Cerebellar nuclear complex (tissue), 1 donor: ENCODE data around the gene MALRD1.

Experiments used
- DNase-seq, 2 experiments: peaks; one replicate each; lab custom pipeline; 2025; lab: John Stamatoyannopoulos, UW

Gene MALRD1

DNA sequence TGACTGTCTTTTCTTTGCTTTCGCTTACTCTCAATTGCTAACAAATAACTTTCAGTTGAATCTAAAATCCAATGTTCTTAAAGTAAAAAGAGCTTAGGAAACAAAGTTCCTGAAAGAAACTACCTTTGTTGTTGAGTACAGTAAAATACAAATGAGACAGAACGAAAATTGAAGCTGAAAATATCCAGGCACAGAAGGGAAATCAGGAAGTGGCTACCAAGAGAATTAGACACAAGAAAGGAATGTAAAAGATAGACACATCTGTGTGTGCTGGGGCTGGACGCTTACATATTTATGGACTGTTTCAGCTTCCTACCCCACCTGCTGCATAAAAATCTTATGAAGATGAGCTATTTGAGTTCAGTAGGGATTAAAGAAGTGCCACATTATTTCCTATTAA is 606.0 kb downstream of the MALRD1 start:
- DNase-seq = no peak

DNA sequence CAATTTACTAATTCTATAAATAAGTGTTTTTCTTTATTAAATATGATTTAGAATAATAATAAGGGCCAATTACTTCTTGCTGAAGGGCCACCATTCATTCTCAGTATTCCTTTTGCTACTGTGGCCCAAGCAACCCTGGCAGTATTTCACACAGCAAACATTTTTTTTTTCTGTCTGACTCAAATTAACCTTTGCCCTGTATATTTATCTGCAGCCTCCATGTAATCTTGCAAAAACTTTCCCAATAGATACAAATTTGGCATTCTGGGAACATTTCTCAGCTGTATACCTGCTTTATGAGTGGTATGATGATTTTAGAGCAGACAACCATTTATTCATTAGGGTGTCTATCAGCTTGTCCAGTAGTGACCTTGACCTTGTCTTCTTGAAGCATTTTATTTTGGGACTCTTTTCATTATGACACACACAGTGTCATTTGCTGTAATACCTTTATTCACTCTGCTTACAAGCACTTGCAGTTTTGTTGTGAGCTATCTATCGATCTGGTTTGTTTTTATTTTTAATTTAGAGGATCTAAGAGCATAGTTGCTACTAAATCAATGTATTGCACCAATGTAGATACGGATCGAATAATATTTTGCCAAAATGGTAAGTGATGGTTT is 607.9 kb downstream of the MALRD1 start:
- no peak for DNase-seq

DNA sequence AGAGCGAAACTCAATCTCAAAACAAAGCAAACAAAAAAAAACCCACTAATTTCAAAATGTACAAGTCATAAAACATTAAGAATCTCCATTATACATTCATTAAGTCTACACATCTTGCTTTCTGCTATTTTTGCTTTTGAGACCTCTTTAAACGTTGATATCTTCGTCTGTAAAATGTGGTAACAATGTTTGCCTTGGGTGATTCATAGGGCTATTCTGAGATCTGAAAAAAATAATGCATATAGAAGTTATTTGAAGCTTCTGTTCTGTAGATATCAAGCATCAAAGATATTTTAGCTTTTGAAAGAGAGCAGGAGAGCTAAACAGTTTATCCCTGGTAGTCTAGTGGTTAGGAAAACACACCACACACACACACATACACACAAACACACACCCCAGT is 609.5 kb downstream of the MALRD1 start:
- no peak for DNase-seq

DNA sequence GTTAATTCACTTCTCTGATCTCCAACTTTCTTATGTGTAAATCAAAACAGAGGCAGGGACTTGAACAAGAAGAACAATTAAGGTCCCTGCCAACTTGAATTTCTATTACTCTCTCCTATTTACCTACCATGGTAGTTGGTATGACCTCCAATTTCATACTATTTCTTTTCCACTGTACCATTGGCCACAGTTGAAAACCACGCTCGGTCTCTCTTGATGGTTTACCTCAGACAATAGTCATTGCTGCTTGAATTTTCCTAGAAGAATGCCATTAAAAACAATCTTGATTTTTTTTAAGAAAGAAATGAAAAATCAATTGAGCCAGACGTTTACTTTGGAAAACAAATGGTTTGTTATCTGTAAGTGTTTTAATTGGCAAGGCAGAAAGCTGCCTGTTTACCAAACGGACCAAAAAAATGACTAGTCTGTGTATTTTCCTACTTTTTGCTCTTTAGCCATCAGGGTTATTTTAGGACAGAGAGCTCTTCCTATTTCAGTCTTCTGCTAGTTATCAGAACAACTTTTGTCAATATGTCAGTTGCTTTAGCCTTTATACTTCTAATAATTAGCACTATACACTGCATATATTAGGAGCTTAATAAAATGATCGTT is 610.1 kb downstream of the MALRD1 start:
- DNase-seq = no peak

- no peak for DNase-seq
These were observed 611.5 kb downstream of the MALRD1 start for GRCh38 chr10:19659920-19660655.

DNA sequence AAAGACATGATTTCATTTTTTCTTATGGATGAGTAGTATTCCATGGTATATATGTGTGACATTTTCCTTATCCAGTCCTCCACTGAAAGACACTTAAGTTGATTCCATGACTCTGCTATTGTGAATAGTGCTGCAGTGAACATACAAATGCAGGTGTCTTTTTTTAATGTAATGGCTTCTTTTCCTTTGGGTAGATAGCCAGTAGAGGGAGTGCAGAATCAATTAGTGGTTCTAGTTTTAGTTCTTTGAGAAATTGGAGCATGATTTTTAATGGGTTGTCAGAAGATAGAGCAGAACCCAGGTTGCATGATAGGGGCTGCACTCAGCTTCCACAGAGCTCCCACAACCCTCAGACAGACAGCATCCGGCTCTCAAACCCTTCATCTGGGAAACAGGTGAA is 614.7 kb downstream of the MALRD1 start:
- no peak for DNase-seq

- DNase-seq = no peak
These were observed 619.5 kb downstream of the MALRD1 start for GRCh38 chr10:19668116-19668515.

DNA sequence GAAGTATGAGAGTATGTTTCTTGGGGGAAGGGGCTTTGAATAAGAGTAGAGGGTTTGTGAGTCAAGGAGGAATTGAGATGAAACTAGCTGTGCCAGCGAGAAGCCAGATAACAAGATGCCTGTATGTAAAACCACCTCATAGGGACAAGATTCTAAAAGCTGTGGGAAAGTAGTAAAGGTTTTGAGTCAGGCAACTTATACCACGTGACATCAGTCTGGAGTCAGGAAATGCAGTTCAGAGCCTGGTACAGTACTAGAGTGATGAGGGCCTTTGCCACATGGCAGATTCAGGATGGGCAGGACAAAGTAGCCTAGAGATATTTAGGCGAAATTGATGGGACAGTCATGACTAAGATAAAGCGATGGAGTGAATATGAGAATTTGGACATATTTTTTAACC is 627.5 kb downstream of the MALRD1 start:
- DNase-seq = no peak

DNA sequence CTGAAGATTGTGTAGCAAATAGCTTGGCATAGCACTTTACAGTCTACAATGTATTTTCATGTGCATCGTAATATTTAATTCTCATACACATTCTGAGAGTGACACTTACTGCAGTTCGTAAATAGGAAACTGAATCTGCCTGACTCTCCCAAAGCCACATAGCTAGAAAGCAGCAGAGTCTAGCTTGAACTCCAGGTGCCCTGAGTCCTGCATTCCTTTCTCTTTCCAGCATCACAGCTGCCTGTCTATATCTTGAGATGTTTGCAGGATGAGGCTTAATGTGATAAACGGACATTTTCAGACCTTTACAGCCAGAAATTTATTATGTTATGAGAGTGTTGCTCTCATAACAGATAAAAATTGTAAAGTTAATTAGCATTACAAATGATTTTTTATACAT is 634.8 kb downstream of the MALRD1 start:
- DNase-seq = no peak

GRCh38 chr10:19683960-19684359 is 635.4 kb downstream of the MALRD1 start:
- DNase-seq = no peak

DNA sequence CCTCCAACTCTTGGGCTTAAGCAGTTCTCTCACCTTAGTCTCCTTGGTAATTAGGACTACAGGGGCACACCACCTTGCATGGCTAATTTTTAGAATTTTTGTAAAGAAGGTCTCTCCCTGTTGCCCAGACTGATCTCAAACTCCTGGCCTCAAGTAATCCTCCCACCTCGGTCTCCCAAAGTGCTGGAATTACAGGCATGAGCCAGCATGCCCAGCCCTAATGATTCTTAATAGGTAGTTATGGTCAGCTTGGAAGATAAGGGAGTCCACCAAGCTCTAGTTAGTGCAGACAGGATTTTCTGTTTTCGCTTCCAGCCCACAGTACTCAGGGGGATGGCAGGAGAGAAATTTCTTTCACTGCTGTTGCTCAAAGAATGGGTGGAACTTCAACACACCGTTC is 639.7 kb downstream of the MALRD1 start:
- DNase-seq = no peak

GRCh38 chr10:19689231-19689630 is 640.6 kb downstream of the MALRD1 start:
- DNase-seq = no peak

DNA sequence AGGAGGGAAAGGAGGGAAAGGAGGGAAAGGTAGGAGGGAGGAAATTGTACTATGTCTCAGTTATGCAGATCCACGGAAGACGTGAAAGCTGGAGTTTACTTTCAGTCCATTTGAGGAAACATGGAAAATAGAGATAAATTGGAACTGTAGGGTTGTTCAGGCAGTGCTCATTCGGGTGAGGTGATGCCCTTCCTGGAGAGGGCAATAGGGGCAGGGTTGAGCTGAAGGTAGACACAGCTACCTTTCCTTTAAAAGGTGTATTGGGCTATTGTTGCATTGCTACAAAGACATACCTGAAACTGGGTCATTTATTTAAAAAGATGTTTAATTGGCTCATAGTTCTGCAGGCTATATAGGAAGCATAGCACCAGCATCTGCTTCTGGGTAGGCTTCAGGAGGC is 650.7 kb downstream of the MALRD1 start:
- DNase-seq = no peak

DNA sequence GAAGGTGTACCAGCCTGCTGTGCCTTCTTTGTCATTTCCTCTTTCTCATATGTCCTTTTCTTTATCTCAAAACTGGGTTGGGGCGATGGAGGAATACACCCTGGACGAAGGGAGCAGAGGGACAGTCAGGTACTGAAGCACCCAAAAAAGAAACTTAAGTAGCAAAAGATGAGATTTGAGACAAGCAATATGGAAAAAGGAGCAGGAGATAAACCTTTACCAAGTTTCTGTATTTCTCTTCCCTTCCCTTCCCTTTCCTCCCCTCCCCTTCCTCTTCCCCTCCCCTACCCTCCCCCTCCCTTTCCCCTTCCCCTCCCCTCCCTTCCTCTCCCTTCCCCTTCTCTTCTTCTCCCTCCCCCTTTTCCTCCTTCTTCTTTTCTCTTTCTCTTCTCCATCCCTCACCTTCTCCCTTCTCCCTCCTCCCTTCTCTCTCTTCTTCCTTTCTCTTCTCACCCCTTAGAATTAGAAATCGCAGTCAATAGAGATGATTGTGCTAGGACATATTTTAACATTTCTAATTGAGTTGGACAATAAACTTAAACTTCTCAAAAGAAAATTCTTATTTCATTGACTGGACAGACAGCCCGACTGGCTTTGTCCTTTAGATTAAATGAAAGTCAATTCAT is 652.9 kb downstream of the MALRD1 start:
- DNase-seq = no peak

GRCh38 chr10:19702215-19702614 is 653.6 kb downstream of the MALRD1 start:
- DNase-seq = no peak

GRCh38 chr10:19704544-19704943 is 655.9 kb downstream of the MALRD1 start:
- no peak for DNase-seq

- DNase-seq = no peak
These were observed 656.6 kb downstream of the MALRD1 start for GRCh38 chr10:19705250-19705649.

GRCh38 chr10:19706904-19707303 is 658.3 kb downstream of the MALRD1 start:
- no peak for DNase-seq

- DNase-seq = no peak
These were observed 658.8 kb downstream of the MALRD1 start for GRCh38 chr10:19707376-19707775.

DNA sequence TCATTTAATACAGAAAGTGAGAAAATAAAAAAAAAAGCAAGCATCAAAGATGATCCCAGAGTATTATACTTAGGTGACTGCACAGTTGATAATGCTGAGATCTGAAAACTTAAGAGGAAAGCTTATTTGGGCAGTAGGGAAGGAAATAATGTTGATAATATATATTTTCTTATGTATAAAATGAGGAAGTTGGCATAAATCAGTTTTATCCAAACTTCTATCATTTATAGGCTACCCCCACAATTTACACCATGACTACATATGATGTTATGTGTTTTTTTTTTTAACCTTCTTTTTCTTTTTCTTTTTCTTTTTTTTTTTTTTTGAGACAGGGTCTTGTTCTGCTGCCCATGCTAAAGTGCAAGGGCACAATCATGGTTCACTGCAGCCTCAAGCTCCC is 659.4 kb downstream of the MALRD1 start:
- no peak for DNase-seq

- DNase-seq = no peak
These were observed 662.0 kb downstream of the MALRD1 start for GRCh38 chr10:19710600-19710999.

DNA sequence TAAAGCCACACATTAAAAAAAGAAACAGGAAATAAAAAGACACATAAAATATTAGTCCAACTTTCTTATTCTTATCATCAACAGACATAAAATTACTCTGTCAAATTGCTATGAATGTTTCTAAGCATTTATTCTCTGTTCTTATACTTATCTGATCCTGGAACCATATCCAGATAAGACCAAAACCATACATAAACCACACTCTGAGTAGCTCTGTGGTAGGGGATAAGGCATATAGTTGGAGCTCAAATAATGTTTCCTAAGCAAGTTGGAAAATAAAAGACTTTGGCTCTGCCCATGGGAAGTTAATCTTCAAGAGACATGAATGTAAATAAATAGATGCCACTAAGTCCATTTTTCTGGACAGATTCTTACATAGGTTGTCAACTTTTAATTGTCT is 664.6 kb downstream of the MALRD1 start:
- DNase-seq = no peak
